Measurements from ENCODE around the gene STK40. TPM values are rescaled to one million over a fixed set of nuclear protein-coding genes. Genes with fewer than 3 reads are reported as not detected.

STK40 gene
- total RNA-seq, 1 donor from 2014 or later, result 80.1 TPM

- peaks cover 5% of the 10 kb centered on the region for H3K36me3 Mint-ChIP-seq (ENCODE audit: low read depth)
- no peaks in the 10 kb centered on the region for H3K27me3 Mint-ChIP-seq (ENCODE audit: low read depth)
- DNase-seq (ENCODE audit: low read depth, low spot score), result no peak
- no peak overlapping the region for H3K4me3 Mint-ChIP-seq
- peaks cover 27% of the 10 kb centered on the region for H3K4me1 Mint-ChIP-seq
- TF ChIP-seq CTCF (conservative IDR thresholded peaks at IDR 0.05), result no peak
- peak overlapping the region; percentile 27 for H3K27ac Mint-ChIP-seq (ENCODE audit: unreplicated experiment)
- no peaks in the 10 kb centered on the region for H3K9me3 Mint-ChIP-seq
Observed at GRCh38 chr1:36349241-36349671, 36.5 kb downstream of the STK40 start.

GRCh38 chr1:36346741-36347370 lies 38.9 kb downstream of the STK40 start:
- Mint-ChIP-seq H3K27me3 (ENCODE audit: low read depth) (no peaks in the 10 kb centered on the region), H3K27ac (ENCODE audit: unreplicated experiment) (no peak overlapping the region), H3K9me3 (no peaks in the 10 kb centered on the region), H3K36me3 (ENCODE audit: low read depth) (peaks cover 5% of the 10 kb centered on the region), H3K4me3 (no peak overlapping the region), H3K4me1 (peaks cover 13% of the 10 kb centered on the region)
- TF ChIP-seq CTCF (conservative IDR thresholded peaks at IDR 0.05), result no peak
- no peak for DNase-seq (ENCODE audit: low read depth, low spot score)

DNA sequence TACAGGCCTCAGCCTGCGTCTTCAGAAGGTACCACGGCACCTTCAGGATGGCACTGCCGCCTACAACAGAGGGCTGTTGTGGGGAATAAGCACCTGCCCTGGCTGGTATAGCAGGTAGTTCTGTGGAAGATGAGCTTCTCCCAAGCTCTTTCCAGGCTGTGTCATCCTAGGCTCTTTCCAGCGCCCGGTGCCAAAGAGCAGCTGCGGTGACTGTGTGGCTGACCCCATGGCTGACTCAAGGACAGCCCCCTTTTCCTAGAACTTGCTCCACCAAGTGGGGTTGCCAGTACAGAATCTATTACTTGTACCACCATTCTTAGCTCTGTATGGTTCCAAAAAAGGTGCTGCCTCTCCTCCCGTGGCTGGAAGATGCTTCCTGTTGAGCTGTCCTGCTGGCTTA lies 40.4 kb downstream of the STK40 start:
- H3K4me3 Mint-ChIP-seq, result no peak overlapping the region
- H3K9me3 Mint-ChIP-seq, result no peaks in the 10 kb centered on the region
- TF ChIP-seq CTCF (conservative IDR thresholded peaks at IDR 0.05), result no peak
- DNase-seq (ENCODE audit: low read depth, low spot score), result no peak
- H3K36me3 Mint-ChIP-seq (ENCODE audit: low read depth), result peaks cover 5% of the 10 kb centered on the region
- peaks cover 2% of the 10 kb centered on the region for H3K4me1 Mint-ChIP-seq
- H3K27me3 Mint-ChIP-seq (ENCODE audit: low read depth), result no peaks in the 10 kb centered on the region
- no peak overlapping the region for H3K27ac Mint-ChIP-seq (ENCODE audit: unreplicated experiment)

GRCh38 chr1:36344395-36344680 lies 41.4 kb downstream of the STK40 start:
- Mint-ChIP-seq H3K27ac (ENCODE audit: unreplicated experiment) (peak overlapping the region; percentile 43), H3K27me3 (ENCODE audit: low read depth) (no peaks in the 10 kb centered on the region)

GRCh38 chr1:36343651-36344394 lies 41.9 kb downstream of the STK40 start:
- H3K27me3 Mint-ChIP-seq (ENCODE audit: low read depth), result no peaks in the 10 kb centered on the region
- DNase-seq (ENCODE audit: low read depth, low spot score), result no peak
- no peaks in the 10 kb centered on the region for H3K4me1 Mint-ChIP-seq
- H3K4me3 Mint-ChIP-seq, result no peak overlapping the region
- H3K9me3 Mint-ChIP-seq, result no peaks in the 10 kb centered on the region
- TF ChIP-seq CTCF (conservative IDR thresholded peaks at IDR 0.05), result no peak
- no peak overlapping the region for H3K27ac Mint-ChIP-seq (ENCODE audit: unreplicated experiment)
- peaks cover 5% of the 10 kb centered on the region for H3K36me3 Mint-ChIP-seq (ENCODE audit: low read depth)

More at GRCh38 chr1:36344395-36344680, 41.4 kb downstream of the STK40 start:
- TF ChIP-seq CTCF (conservative IDR thresholded peaks at IDR 0.05), result no peak
- no peaks in the 10 kb centered on the region for H3K4me1 Mint-ChIP-seq
- peaks cover 5% of the 10 kb centered on the region for H3K36me3 Mint-ChIP-seq (ENCODE audit: low read depth)
- H3K9me3 Mint-ChIP-seq, result no peaks in the 10 kb centered on the region
- H3K4me3 Mint-ChIP-seq, result no peak overlapping the region
- DNase-seq (ENCODE audit: low read depth, low spot score), result no peak

All from neural crest cell (in vitro differentiated cells).